ENCODE measurements around the gene RAD23A. TPM values are rescaled to one million over a fixed set of nuclear protein-coding genes. Genes with fewer than 3 reads are reported as not detected.
"Not testable (repeated sequence)": the region's sequence is repeated elsewhere in the genome, so short reads cannot be mapped to it uniquely, and the experiment has no call there.

The RAD23A gene
- total RNA-seq, 6 experiments from 2014 or later, result 108 to 140 (median 129) TPM

- peak overlapping the region; percentile 93 for H3K27ac Mint-ChIP-seq
- no peak for DNase-seq
- H3K4me1 Mint-ChIP-seq (ENCODE audit: low read depth), result peaks cover 50% of the 10 kb centered on the region
- peak overlapping the region; percentile 28; the same call in 1 of the 2 replicates for H3K4me3 Mint-ChIP-seq
- peaks cover 45% of the 10 kb centered on the region for H3K36me3 Mint-ChIP-seq (ENCODE audit: low read depth)
- TF ChIP-seq CTCF (IDR thresholded peaks at IDR 0.05), result no peak
- H3K9me3 Mint-ChIP-seq, result no peaks in the 10 kb centered on the region
- no peaks in the 10 kb centered on the region for H3K27me3 Mint-ChIP-seq (ENCODE audit: insufficient read depth)
Observed at GRCh38 chr19:12953138-12953798, 7.6 kb downstream of the RAD23A start.

GRCh38 chr19:12953799-12954611, 8.3 kb downstream of the RAD23A start:
- Mint-ChIP-seq H3K27me3 (ENCODE audit: insufficient read depth) (no peaks in the 10 kb centered on the region), H3K27ac (peak overlapping the region; percentile 93), H3K9me3 (no peaks in the 10 kb centered on the region), H3K4me3 (peak overlapping the region; percentile 83), H3K4me1 (ENCODE audit: low read depth) (peaks cover 50% of the 10 kb centered on the region), H3K36me3 (ENCODE audit: low read depth) (peaks cover 45% of the 10 kb centered on the region)
- DNase-seq, result no peak
- no peak for TF ChIP-seq CTCF (IDR thresholded peaks at IDR 0.05)

- peaks cover 50% of the 10 kb centered on the region for H3K4me1 Mint-ChIP-seq (ENCODE audit: low read depth)
- peak overlapping the region; percentile 83 for H3K4me3 Mint-ChIP-seq
- no peaks in the 10 kb centered on the region for H3K9me3 Mint-ChIP-seq
- no peak for TF ChIP-seq CTCF (IDR thresholded peaks at IDR 0.05)
- peak overlapping the region; percentile 93 for H3K27ac Mint-ChIP-seq
- H3K27me3 Mint-ChIP-seq (ENCODE audit: insufficient read depth), result no peaks in the 10 kb centered on the region
- H3K36me3 Mint-ChIP-seq (ENCODE audit: low read depth), result peaks cover 43% of the 10 kb centered on the region
- no peak for DNase-seq
Observed at GRCh38 chr19:12954612-12954962, 8.9 kb downstream of the RAD23A start.

GRCh38 chr19:12955575-12955974, 9.9 kb downstream of the RAD23A start:
- Mint-ChIP-seq H3K36me3 (ENCODE audit: low read depth) (peaks cover 33% of the 10 kb centered on the region), H3K27ac (peak overlapping the region; percentile 93), H3K4me3 (peak overlapping the region; percentile 83), H3K4me1 (ENCODE audit: low read depth) (peaks cover 50% of the 10 kb centered on the region)
- H3K27me3 Mint-ChIP-seq (ENCODE audit: insufficient read depth); DNase-seq; H3K9me3 Mint-ChIP-seq: not testable (repeated sequence)

GRCh38 chr19:12955996-12956395, 10.3 kb downstream of the RAD23A start:
- no peaks in the 10 kb centered on the region for H3K9me3 Mint-ChIP-seq
- peak overlapping the region; percentile 93 for H3K27ac Mint-ChIP-seq
- H3K36me3 Mint-ChIP-seq (ENCODE audit: low read depth), result peaks cover 28% of the 10 kb centered on the region
- peak overlapping the region; percentile 83 for H3K4me3 Mint-ChIP-seq
- H3K27me3 Mint-ChIP-seq (ENCODE audit: insufficient read depth), result no peaks in the 10 kb centered on the region
- no peak for TF ChIP-seq CTCF (IDR thresholded peaks at IDR 0.05)
- peaks cover 50% of the 10 kb centered on the region for H3K4me1 Mint-ChIP-seq (ENCODE audit: low read depth)
- no peak for DNase-seq

Measured in HFFc6 (cell line).